HG02938 (cell line): ENCODE results near the gene ECM1.

Experiments used
- ATAC-seq: cut with Tn5 transposase; IDR thresholded peaks from one replicate; pipeline ENCODE4 v1.9.1; 2021; ENCODE audit warnings: mild to moderate bottlenecking, moderate library complexity; ENCODE audit not compliant: unreplicated experiment

Gene ECM1

GRCh38 chr1:150511985-150512660, 4.2 kb downstream of the ECM1 start:
- ATAC-seq: no peak

- ATAC-seq: no peak
Measured at GRCh38 chr1:150512846-150513245, 4.9 kb downstream of the ECM1 start.

GRCh38 chr1:150513351-150513791, 5.5 kb downstream of the ECM1 start:
- no peak for ATAC-seq

GRCh38 chr1:150514260-150514659, 6.4 kb downstream of the ECM1 start:
- no peak for ATAC-seq

- ATAC-seq: no peak
Measured at GRCh38 chr1:150514913-150515327, 7.0 kb downstream of the ECM1 start.

GRCh38 chr1:150515328-150516049, 7.6 kb downstream of the ECM1 start, which contains the start of gene FALEC:
TSS of gene FALEC (plus strand) at chr1:150515752.
- peak; percentile 85 for ATAC-seq

- ATAC-seq: peak; percentile 12
Measured at GRCh38 chr1:150516050-150516591, 8.2 kb downstream of the ECM1 start.

GRCh38 chr1:150516616-150517015, 8.7 kb downstream of the ECM1 start:
- no peak for ATAC-seq

GRCh38 chr1:150521196-150521968, 13.5 kb downstream of the ECM1 start:
- no peak for ATAC-seq

- no peak for ATAC-seq
Measured at GRCh38 chr1:150525348-150525747, 17.4 kb downstream of the ECM1 start.

GRCh38 chr1:150528196-150528595, 20.3 kb downstream of the ECM1 start:
- no peak for ATAC-seq

- no peak for ATAC-seq
Measured at GRCh38 chr1:150529017-150529416, 21.1 kb downstream of the ECM1 start.

GRCh38 chr1:150530491-150531159, 22.7 kb downstream of the ECM1 start:
- no peak for ATAC-seq

GRCh38 chr1:150532860-150533259, 25.0 kb downstream of the ECM1 start:
- ATAC-seq: no peak

- no peak for ATAC-seq
Measured at GRCh38 chr1:150534002-150534401, 26.1 kb downstream of the ECM1 start.

GRCh38 chr1:150535511-150536287, 27.8 kb downstream of the ECM1 start:
- no peak for ATAC-seq

GRCh38 chr1:150536836-150537731, 29.2 kb downstream of the ECM1 start:
- ATAC-seq: no peak

GRCh38 chr1:150537732-150538684, 30.1 kb downstream of the ECM1 start:
- no peak for ATAC-seq
